ENCODE data around the gene CCDC197.

The CCDC197 gene

DNA sequence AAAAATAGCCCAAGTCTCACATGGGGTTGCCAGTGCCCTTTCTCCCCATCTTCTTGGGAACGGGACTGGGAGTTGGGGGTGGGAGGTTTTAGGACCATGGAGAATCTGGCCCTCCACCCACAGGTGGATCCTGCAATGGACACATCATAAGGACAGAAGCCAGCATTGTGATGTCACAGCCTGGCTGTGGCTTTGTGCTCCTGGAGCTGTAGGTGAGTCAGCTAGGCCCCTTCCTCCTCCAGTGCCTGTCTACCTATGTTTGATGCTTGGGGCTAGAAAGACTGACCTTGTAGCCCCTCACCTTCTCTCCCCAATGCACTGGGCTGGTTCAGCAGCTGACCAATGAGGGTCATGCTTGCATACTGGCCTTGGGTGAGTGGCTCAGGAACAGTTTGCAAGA is at the start of gene CCDC197:
Gene CCDC197, plus strand, starts transcription at position 220 of the 400 bp plus-strand sequence. CDS start 831 bp downstream, outside the sequence.
- H3K27ac ChIP-seq (ENCODE audit: low read depth, low read length): no peak within 1 kb of the TSS
- no peak within 1 kb of the TSS for H3K4me3 ChIP-seq (ENCODE audit: low read depth in 1 of 5, low read length in 5 of 5)
- no peaks in the 10 kb centered on the region for H3K9me3 ChIP-seq (ENCODE audit: control insufficient read depth in 5 of 5, low read length in 5 of 5)
- H3K36me3 ChIP-seq (ENCODE audit: control insufficient read depth in 5 of 5, insufficient read depth in 5 of 5, low read length in 5 of 5): no peaks in the 10 kb centered on the region
- H3K27me3 ChIP-seq (ENCODE audit: control insufficient read depth in 5 of 5, insufficient read depth in 4 of 5, low read length in 5 of 5): peaks cover 26 to 47% (median 28%) of the 10 kb centered on the region in 5 donors
- no peak within 1 kb of the TSS for H3K9ac ChIP-seq (ENCODE audit: low read length in 5 of 5)
- H3K4me1 ChIP-seq (ENCODE audit: control insufficient read depth in 5 of 5, insufficient read depth in 5 of 5, low read length in 5 of 5): peaks cover 0 to 7% (median 0%) of the 10 kb centered on the region in 5 donors

DNA sequence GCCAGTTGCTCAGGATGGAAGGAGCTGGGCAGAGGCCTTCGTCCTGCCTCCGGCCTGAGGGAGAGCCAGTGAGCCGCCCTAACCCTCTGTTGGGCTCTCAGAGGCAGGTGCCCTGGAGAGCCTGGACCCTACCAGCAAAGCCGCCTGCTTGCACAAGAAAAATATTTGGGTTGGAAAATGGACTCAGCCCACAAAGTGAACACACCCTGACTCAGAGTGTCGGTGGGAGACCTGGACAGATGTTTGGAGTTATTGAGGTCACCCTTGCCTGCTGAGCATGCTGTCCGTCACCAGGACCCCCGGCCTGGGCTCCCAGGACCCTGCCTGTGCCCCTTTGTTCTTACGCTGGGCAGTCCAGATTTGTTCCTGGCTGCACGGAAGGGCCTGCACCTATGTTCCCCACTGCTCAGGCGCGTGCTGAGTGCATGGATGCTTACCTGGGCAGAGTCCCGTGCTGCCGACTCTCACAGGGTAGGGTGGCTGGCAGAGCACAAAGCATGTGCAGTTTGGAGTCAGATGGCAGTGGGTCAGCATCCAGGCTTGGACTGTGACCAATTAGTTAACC is 47.5 kb upstream of the CCDC197 start:
- peaks cover 0 to 28% (median 16%) of the 10 kb centered on the region in 5 donors for H3K4me1 ChIP-seq (ENCODE audit: control insufficient read depth in 5 of 5, insufficient read depth in 5 of 5, low read length in 5 of 5)
- no peaks in the 10 kb centered on the region for H3K36me3 ChIP-seq (ENCODE audit: control insufficient read depth in 5 of 5, insufficient read depth in 5 of 5, low read length in 5 of 5)
- H3K4me3 ChIP-seq (ENCODE audit: low read depth in 1 of 5, low read length in 5 of 5): no peak overlapping the region
- peaks cover 0 to 11% (median 3%) of the 10 kb centered on the region in 5 donors for H3K27me3 ChIP-seq (ENCODE audit: control insufficient read depth in 5 of 5, insufficient read depth in 4 of 5, low read length in 5 of 5)
- no peak overlapping the region for H3K9ac ChIP-seq (ENCODE audit: low read length in 5 of 5)
- no peak overlapping the region for H3K27ac ChIP-seq (ENCODE audit: low read depth, low read length)
- H3K9me3 ChIP-seq (ENCODE audit: control insufficient read depth in 5 of 5, low read length in 5 of 5): no peaks in the 10 kb centered on the region

DNA sequence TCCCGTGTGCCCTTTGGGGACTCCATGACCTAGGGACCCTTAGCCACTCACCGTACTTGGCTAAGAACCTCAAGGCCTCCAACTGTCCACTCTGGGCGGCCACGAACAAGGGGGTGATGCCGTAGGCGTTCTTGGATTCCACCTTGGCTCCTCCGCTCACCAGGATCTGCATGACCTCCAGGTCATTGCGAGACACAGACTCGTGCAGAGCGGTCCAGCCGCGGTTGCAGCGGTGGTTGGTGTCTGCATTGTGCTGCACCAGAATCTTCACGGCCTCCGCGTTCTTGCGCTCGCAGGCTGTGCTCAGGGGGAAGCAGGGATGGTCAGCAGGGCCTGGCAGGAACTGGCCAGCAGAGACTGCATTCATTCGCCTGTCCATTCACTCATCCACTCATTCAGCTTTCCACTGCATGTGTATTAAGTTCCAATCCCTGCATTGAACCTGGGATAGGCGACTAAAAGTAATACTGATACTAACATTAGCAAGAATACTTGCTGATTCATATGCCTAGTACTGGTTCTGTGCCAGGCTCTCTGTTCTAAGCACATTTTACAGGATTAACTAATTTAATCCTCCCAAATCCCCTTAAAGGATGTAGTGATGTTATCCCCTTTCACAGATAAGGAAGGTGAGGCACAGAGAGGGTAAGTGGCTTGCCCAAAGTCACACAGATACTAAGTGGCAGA is 46.0 kb upstream of the CCDC197 start:
- Histone ChIP-seq H3K4me3 (ENCODE audit: low read depth in 1 of 5, low read length in 5 of 5) (no peak overlapping the region), H3K27me3 (ENCODE audit: control insufficient read depth in 5 of 5, insufficient read depth in 4 of 5, low read length in 5 of 5) (peaks cover 0 to 21% (median 4%) of the 10 kb centered on the region in 5 donors), H3K27ac (ENCODE audit: low read depth, low read length) (no peak overlapping the region), H3K4me1 (ENCODE audit: control insufficient read depth in 5 of 5, insufficient read depth in 5 of 5, low read length in 5 of 5) (peaks cover 0 to 16% (median 11%) of the 10 kb centered on the region in 5 donors), H3K36me3 (ENCODE audit: control insufficient read depth in 5 of 5, insufficient read depth in 5 of 5, low read length in 5 of 5) (no peaks in the 10 kb centered on the region), H3K9me3 (ENCODE audit: control insufficient read depth in 5 of 5, low read length in 5 of 5) (no peaks in the 10 kb centered on the region), H3K9ac (ENCODE audit: low read length in 5 of 5) (no peak overlapping the region)

DNA sequence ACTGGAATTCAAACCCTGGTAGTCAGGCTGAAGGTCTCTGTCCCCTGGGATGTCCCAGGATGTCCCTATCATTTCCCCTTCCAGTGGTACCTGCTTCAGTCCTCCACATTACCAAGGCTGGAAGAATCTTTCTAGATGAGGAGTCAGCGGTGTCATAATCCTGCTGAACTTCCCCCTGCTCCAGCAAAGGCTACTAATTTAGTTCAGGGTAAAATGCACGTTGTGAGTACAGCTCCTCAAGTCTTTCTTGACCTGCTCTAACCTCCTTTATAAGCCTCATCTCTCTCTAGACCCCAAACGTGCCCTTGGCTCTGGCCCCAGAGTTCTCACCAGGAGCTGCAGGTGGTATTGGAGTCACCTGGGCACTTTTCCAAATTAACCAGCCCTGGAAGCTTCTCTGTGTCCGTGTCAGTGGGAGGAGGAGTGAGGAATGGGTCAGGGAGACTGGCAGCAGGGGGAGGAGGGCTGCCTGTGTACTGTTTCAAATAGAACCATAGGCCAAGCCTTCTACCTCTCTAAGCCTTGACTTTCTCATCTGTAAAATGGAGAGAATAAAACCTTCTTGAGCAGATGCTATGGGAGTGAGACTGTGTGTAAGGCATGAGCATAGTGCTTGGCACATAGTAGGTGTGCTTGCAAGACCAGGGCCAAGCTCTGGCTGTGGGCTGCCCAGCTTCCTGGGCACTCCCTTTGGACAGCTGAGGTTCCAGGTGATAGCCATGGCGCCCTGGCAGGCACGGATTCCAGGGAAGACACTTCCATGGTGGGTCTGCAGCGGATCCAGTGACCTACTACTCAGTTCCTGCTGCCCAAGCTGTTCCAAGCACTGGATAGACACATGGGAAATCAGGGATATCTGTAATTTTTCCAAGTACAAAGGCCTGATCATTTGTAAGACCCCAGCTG is 45.2 kb upstream of the CCDC197 start:
- no peaks in the 10 kb centered on the region for H3K9me3 ChIP-seq (ENCODE audit: control insufficient read depth in 5 of 5, low read length in 5 of 5)
- H3K36me3 ChIP-seq (ENCODE audit: control insufficient read depth in 5 of 5, insufficient read depth in 5 of 5, low read length in 5 of 5): no peaks in the 10 kb centered on the region
- peaks cover 0 to 8% (median 5%) of the 10 kb centered on the region in 5 donors for H3K4me1 ChIP-seq (ENCODE audit: control insufficient read depth in 5 of 5, insufficient read depth in 5 of 5, low read length in 5 of 5)
- no peak overlapping the region for H3K27ac ChIP-seq (ENCODE audit: low read depth, low read length)
- H3K9ac ChIP-seq (ENCODE audit: low read length in 5 of 5): no peak overlapping the region
- peaks cover 3 to 29% (median 8%) of the 10 kb centered on the region in 5 donors for H3K27me3 ChIP-seq (ENCODE audit: control insufficient read depth in 5 of 5, insufficient read depth in 4 of 5, low read length in 5 of 5)
- no peak overlapping the region for H3K4me3 ChIP-seq (ENCODE audit: low read depth in 1 of 5, low read length in 5 of 5)

- Histone ChIP-seq H3K36me3 (ENCODE audit: control insufficient read depth in 5 of 5, insufficient read depth in 5 of 5, low read length in 5 of 5) (no peaks in the 10 kb centered on the region), H3K9ac (ENCODE audit: low read length in 5 of 5) (no peak overlapping the region), H3K27me3 (ENCODE audit: control insufficient read depth in 5 of 5, insufficient read depth in 4 of 5, low read length in 5 of 5) (peaks cover 7 to 32% (median 8%) of the 10 kb centered on the region in 5 donors), H3K27ac (ENCODE audit: low read depth, low read length) (no peak overlapping the region), H3K4me3 (ENCODE audit: low read depth in 1 of 5, low read length in 5 of 5) (no peak overlapping the region), H3K9me3 (ENCODE audit: control insufficient read depth in 5 of 5, low read length in 5 of 5) (no peaks in the 10 kb centered on the region), H3K4me1 (ENCODE audit: control insufficient read depth in 5 of 5, insufficient read depth in 5 of 5, low read length in 5 of 5) (peaks cover 0 to 8% (median 3%) of the 10 kb centered on the region in 5 donors)
Measured at GRCh38 chr14:93952829-93953228, 44.3 kb upstream of the CCDC197 start.

GRCh38 chr14:93953263-93953662 is 43.8 kb upstream of the CCDC197 start:
- no peak overlapping the region for H3K27ac ChIP-seq (ENCODE audit: low read depth, low read length)
- H3K36me3 ChIP-seq (ENCODE audit: control insufficient read depth in 5 of 5, insufficient read depth in 5 of 5, low read length in 5 of 5): no peaks in the 10 kb centered on the region
- no peak overlapping the region for H3K4me3 ChIP-seq (ENCODE audit: low read depth in 1 of 5, low read length in 5 of 5)
- H3K9ac ChIP-seq (ENCODE audit: low read length in 5 of 5): no peak overlapping the region
- H3K4me1 ChIP-seq (ENCODE audit: control insufficient read depth in 5 of 5, insufficient read depth in 5 of 5, low read length in 5 of 5): peaks cover 0 to 8% (median 3%) of the 10 kb centered on the region in 5 donors
- peaks cover 7 to 35% (median 12%) of the 10 kb centered on the region in 5 donors for H3K27me3 ChIP-seq (ENCODE audit: control insufficient read depth in 5 of 5, insufficient read depth in 4 of 5, low read length in 5 of 5)
- H3K9me3 ChIP-seq (ENCODE audit: control insufficient read depth in 5 of 5, low read length in 5 of 5): no peaks in the 10 kb centered on the region

GRCh38 chr14:93953739-93954515 is 43.2 kb upstream of the CCDC197 start:
- Histone ChIP-seq H3K4me1 (ENCODE audit: control insufficient read depth in 5 of 5, insufficient read depth in 5 of 5, low read length in 5 of 5) (peaks cover 0 to 8% (median 3%) of the 10 kb centered on the region in 5 donors), H3K36me3 (ENCODE audit: control insufficient read depth in 5 of 5, insufficient read depth in 5 of 5, low read length in 5 of 5) (no peaks in the 10 kb centered on the region)

GRCh38 chr14:93954516-93954830 is 42.6 kb upstream of the CCDC197 start:
- Histone ChIP-seq H3K27me3 (ENCODE audit: control insufficient read depth in 5 of 5, insufficient read depth in 4 of 5, low read length in 5 of 5) (peaks cover 7 to 35% (median 14%) of the 10 kb centered on the region in 5 donors), H3K4me3 (ENCODE audit: low read depth in 1 of 5, low read length in 5 of 5) (no peak overlapping the region), H3K9ac (ENCODE audit: low read length in 5 of 5) (no peak overlapping the region), H3K27ac (ENCODE audit: low read depth, low read length) (no peak overlapping the region), H3K36me3 (ENCODE audit: control insufficient read depth in 5 of 5, insufficient read depth in 5 of 5, low read length in 5 of 5) (no peaks in the 10 kb centered on the region), H3K4me1 (ENCODE audit: control insufficient read depth in 5 of 5, insufficient read depth in 5 of 5, low read length in 5 of 5) (peaks cover 0 to 8% (median 3%) of the 10 kb centered on the region in 5 donors), H3K9me3 (ENCODE audit: control insufficient read depth in 5 of 5, low read length in 5 of 5) (no peaks in the 10 kb centered on the region)

More at GRCh38 chr14:93953739-93954515, 43.2 kb upstream of the CCDC197 start:
- H3K4me3 ChIP-seq (ENCODE audit: low read depth in 1 of 5, low read length in 5 of 5): no peak overlapping the region
- H3K27me3 ChIP-seq (ENCODE audit: control insufficient read depth in 5 of 5, insufficient read depth in 4 of 5, low read length in 5 of 5): peaks cover 7 to 35% (median 14%) of the 10 kb centered on the region in 5 donors
- no peak overlapping the region for H3K27ac ChIP-seq (ENCODE audit: low read depth, low read length)
- no peak overlapping the region for H3K9ac ChIP-seq (ENCODE audit: low read length in 5 of 5)
- H3K9me3 ChIP-seq (ENCODE audit: control insufficient read depth in 5 of 5, low read length in 5 of 5): no peaks in the 10 kb centered on the region

All from subcutaneous abdominal adipose tissue (tissue), 5 donors.